K562 (cell line): ENCODE results near the gene RAPGEF5. TPM values are rescaled to one million over a fixed set of nuclear protein-coding genes. Genes with fewer than 3 reads are reported as not detected.

Source experiments
- ARID4B ChIP-seq: sonication (generic); formaldehyde crosslinking; IDR thresholded peaks from 2 replicates; pipeline ENCODE4 v1.8.0; 2022; ENCODE audit warnings: mild to moderate bottlenecking, missing genetic modification reagents
- CBX5 ChIP-seq: IDR thresholded peaks from 2 replicates; pipeline ENCODE4 v1.6.1; 2014; ENCODE audit warnings: low read depth, borderline replicate concordance
- DLX4 ChIP-seq: fragments of 250-450 bp; sonication (Bioruptor Pico); IDR thresholded peaks from 2 replicates; pipeline ENCODE4 v1.6.1; 2021; ENCODE audit warnings: mild to moderate bottlenecking
- HDAC3 ChIP-seq: fragments of 450-650 bp; IDR thresholded peaks from 2 replicates; pipeline ENCODE4 v1.6.1; 2018; ENCODE audit warnings: borderline replicate concordance, mild to moderate bottlenecking, moderate library complexity; ENCODE audit not compliant: partially characterized antibody
- JUNB ChIP-seq: fragments of 450-650 bp; formaldehyde crosslinking; conservative IDR thresholded peaks from 2 replicates; pipeline ENCODE4 v1.4.0; 2020; ENCODE audit warnings: mild to moderate bottlenecking
- LEF1 ChIP-seq: fragments of 450-650 bp; IDR thresholded peaks from 2 replicates; pipeline ENCODE4 v1.6.1; 2016; ENCODE audit warnings: mild to moderate bottlenecking
- NCOA1 ChIP-seq: fragments of 450-650 bp; IDR thresholded peaks from 2 replicates; pipeline ENCODE4 v1.6.1; 2016; ENCODE audit warnings: low read depth
- PPARD ChIP-seq: fragments of 250-450 bp; sonication (Bioruptor Pico); IDR thresholded peaks from 2 replicates; pipeline ENCODE4 v1.8.0; 2022; ENCODE audit warnings: inconsistent platforms, mild to moderate bottlenecking, moderate library complexity
- SIN3A ChIP-seq, 2 experiments: fragments of 150-350 bp in 1 of 2; IDR thresholded peaks; 2 replicates each; pipeline ENCODE4 v1.6.1; 2011 to 2016; ENCODE audit warnings: borderline replicate concordance in 2 of 2, low read depth in 2 of 2, low read length in 2 of 2, mild to moderate bottlenecking in 2 of 2, moderate library complexity in 2 of 2; ENCODE audit not compliant: control insufficient read depth in 1 of 2
- SREBF2 ChIP-seq: sonication (generic); formaldehyde crosslinking; IDR thresholded peaks from 2 replicates; pipeline ENCODE4 v1.4.0; 2020; ENCODE audit warnings: mild to moderate bottlenecking, missing genetic modification reagents
- TEAD1 ChIP-seq, 2 experiments: fragments of 450-650 bp in 1 of 2; sonication (generic) in 1 of 2; formaldehyde crosslinking; IDR thresholded peaks; 2 replicates each; pipeline versions ENCODE4 v1.4.0 to v1.8.0; 2020 to 2022; ENCODE audit warnings: mild to moderate bottlenecking in 2 of 2, missing genetic modification reagents in 1 of 2
- ZKSCAN1 ChIP-seq: fragments of 150-350 bp; IDR thresholded peaks from 2 replicates; pipeline ENCODE4 v1.6.1; 2016; ENCODE audit warnings: low read depth, low read length
- ZNF175 ChIP-seq: fragments of 200-800 bp; sonication (Bioruptor generic); IDR thresholded peaks from 2 replicates; pipeline ENCODE4 v1.6.1; 2016; ENCODE audit warnings: low read depth, mild to moderate bottlenecking, missing genetic modification characterization, missing compliant biosample characterization
- ZNF224 ChIP-seq: sonication (generic); formaldehyde crosslinking; IDR thresholded peaks from 2 replicates; pipeline ENCODE4 v1.8.0; 2022; ENCODE audit warnings: mild to moderate bottlenecking, missing genetic modification reagents
- ZNF282 ChIP-seq: sonication (generic); formaldehyde crosslinking; IDR thresholded peaks from 2 replicates; pipeline ENCODE4 v1.8.1; 2023; ENCODE audit warnings: missing genetic modification reagents
- ZNF324 ChIP-seq: fragments of 250-450 bp; sonication (Bioruptor Pico); IDR thresholded peaks from 2 replicates; pipeline ENCODE4 v1.4.0; 2020; ENCODE audit warnings: mild to moderate bottlenecking
- ZNF586 ChIP-seq: fragments of 450-650 bp; formaldehyde crosslinking; conservative IDR thresholded peaks from 2 replicates; pipeline ENCODE4 v1.4.0; 2020; ENCODE audit warnings: mild to moderate bottlenecking, moderate library complexity
- ZNF766 ChIP-seq: fragments of 200-800 bp; sonication (Bioruptor generic); conservative IDR thresholded peaks from 2 replicates; pipeline ENCODE4 v1.6.1; 2016; ENCODE audit warnings: missing genetic modification characterization, missing compliant biosample characterization
- polyA plus RNA-seq, 8 experiments: library from polyadenylated mRNA; depleted of rRNA in 4 of 8; stranded (reverse) in 5 of 8; unstranded in 3 of 8; fragments of >200 nt; fragmentation: Nextera tagmentation in 2 of 8; fragmentation: Illumina TruSeq in 1 of 8; extraction: Ambion mirVana in 2 of 8; extraction: Trizol in 1 of 8; gene quantifications; 2 replicates each; pipeline versions ENCODE4 v1.2.1 to v1.2.3, GENCODE V29; 2011 to 2014; ENCODE audit warnings: inconsistent platforms in 1 of 8, missing spikeins in 1 of 8
- total RNA-seq, 7 experiments: library from RNA; depleted of rRNA in 6 of 7; stranded (reverse); fragments of >200 nt in 6 of 7; fragmentation: Illumina TruSeq in 2 of 7; extraction: Trizol in 2 of 7; gene quantifications; 2 replicates each; pipeline versions ENCODE4 v1.2.1 to v1.2.3, GENCODE V29; 2011 to 2021; ENCODE audit warnings: low replicate concordance in 1 of 7
- TF ChIP-seq, protein P1 (sequence below): IDR thresholded peaks from 3 replicates; pipeline ENCODE4 v1.6.1; 2011; ENCODE audit warnings: borderline replicate concordance, mild to moderate bottlenecking; ENCODE audit not compliant: insufficient read length, insufficient read depth
- TF ChIP-seq, protein P2 (sequence below): fragments of 450-650 bp; formaldehyde crosslinking; IDR thresholded peaks from 2 replicates; pipeline ENCODE4 v1.4.0; 2022; ENCODE audit warnings: mild to moderate bottlenecking, moderate library complexity

The RAPGEF5 gene
- total and polyA plus RNA-seq, 9 of the 15 experiments (the other 6 are each of a cell fraction or from before 2014, with no cell fraction given) = 0.39 to 2.0 (median 1.1) TPM

DNA sequence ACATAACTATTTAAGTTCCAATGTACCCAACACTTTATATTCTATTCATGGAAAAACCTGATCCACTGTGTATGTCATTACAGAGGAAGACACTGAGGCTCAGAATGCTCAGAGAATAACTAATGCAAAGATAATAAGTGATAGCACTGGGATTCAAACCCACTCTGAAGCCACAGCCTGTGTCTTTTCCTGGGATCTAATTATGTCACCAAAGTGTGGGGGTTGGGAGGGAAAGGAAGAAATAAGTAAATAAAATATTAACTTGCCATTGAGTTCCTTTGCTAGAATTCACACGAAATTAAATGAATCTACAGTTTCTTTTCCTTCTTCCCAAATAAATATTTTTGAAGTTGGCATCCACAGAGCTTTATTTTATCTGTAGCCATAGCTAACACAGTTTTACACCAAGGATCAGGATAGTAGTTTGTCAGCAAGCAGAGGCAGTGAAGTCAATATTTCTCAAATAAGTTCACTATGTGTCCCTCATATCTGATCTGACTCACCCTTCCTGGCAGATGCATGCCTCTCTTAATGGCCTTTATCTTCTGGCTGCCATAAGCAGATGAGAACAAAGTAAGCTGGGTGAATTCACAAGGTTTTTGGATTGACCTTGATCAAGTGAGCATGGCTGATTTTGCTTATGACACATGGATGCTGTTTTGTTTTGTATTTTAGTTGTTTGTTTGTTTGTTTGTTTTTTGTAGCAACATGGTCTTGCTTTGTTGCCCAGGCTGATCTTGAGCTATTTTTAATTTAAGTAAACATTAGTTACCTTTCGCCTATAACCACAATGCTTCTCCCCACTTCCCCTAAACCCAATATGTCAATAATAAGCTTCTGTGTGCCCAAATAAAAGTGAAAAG lies 6.3 kb downstream of the RAPGEF5 start (continued):
- no peak for TF ChIP-seq DLX4 (CRISPR knock-in tag)
- TF ChIP-seq PPARD = no peak
- TF ChIP-seq, protein P1, sequence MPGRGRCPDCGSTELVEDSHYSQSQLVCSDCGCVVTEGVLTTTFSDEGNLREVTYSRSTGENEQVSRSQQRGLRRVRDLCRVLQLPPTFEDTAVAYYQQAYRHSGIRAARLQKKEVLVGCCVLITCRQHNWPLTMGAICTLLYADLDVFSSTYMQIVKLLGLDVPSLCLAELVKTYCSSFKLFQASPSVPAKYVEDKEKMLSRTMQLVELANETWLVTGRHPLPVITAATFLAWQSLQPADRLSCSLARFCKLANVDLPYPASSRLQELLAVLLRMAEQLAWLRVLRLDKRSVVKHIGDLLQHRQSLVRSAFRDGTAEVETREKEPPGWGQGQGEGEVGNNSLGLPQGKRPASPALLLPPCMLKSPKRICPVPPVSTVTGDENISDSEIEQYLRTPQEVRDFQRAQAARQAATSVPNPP = no peak
- TF ChIP-seq HDAC3 = peak; percentile 84
- no peak; a peak in 2 of 4 replicates for TF ChIP-seq TEAD1 (CRISPR knock-in tag; IDR thresholded peaks at IDR 0.05)
- no peak for TF ChIP-seq ZNF224 (CRISPR knock-in tag)
- peak; percentile 61; the same call in 1 of the 2 replicates for TF ChIP-seq ZNF175
- TF ChIP-seq SIN3A (IDR thresholded peaks at IDR 0.05; ENCODE audit: borderline replicate concordance in 2 of 2, control insufficient read depth in 1 of 2, low read depth in 2 of 2, low read length in 2 of 2) = no peak
- no peak for TF ChIP-seq ZKSCAN1
- TF ChIP-seq, protein P2, sequence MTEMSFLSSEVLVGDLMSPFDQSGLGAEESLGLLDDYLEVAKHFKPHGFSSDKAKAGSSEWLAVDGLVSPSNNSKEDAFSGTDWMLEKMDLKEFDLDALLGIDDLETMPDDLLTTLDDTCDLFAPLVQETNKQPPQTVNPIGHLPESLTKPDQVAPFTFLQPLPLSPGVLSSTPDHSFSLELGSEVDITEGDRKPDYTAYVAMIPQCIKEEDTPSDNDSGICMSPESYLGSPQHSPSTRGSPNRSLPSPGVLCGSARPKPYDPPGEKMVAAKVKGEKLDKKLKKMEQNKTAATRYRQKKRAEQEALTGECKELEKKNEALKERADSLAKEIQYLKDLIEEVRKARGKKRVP = no peak
- no peak; the same call in 1 of the 2 replicates for TF ChIP-seq ZNF766
- peak; percentile 99 for TF ChIP-seq LEF1
- peak; percentile 84 for TF ChIP-seq NCOA1
- TF ChIP-seq ZNF282 (CRISPR knock-in tag) = no peak
- no peak for TF ChIP-seq ARID4B
- no peak for TF ChIP-seq ZNF324 (CRISPR knock-in tag)
- TF ChIP-seq SREBF2 (CRISPR knock-in tag) = no peak
- TF ChIP-seq CBX5 = peak; percentile 74; the same call in 1 of the 2 replicates
- no peak for TF ChIP-seq ZNF586 (CRISPR knock-in tag)
- peak; percentile 92 for TF ChIP-seq JUNB
